ENCODE results near the gene PDCD1LG2. TPM values are rescaled to one million over a fixed set of nuclear protein-coding genes. Genes with fewer than 3 reads are reported as not detected.

The PDCD1LG2 gene
- total and polyA plus RNA-seq, 2 of the 8 experiments (the other 6 are each of a cell fraction or from before 2014, with no cell fraction given), result not detected

- Histone ChIP-seq H2BK120ac (replicated peaks; ENCODE audit: low read depth, low read length) (no peak overlapping the region), H3K4ac (replicated peaks; ENCODE audit: insufficient read length, low read depth, low read length) (no peak overlapping the region), H3K4me2 (ENCODE audit: insufficient read depth in 1 of 2, low read depth in 2 of 2, low read length in 2 of 2) (no peak overlapping the region), H3K23me2 (ENCODE audit: low read depth, low read length) (no peaks in the 10 kb centered on the region), H2BK5ac (ENCODE audit: low read depth, low read length) (no peak overlapping the region), H4K91ac (replicated peaks; ENCODE audit: insufficient read length, low read length) (no peak overlapping the region), H2AFZ (ENCODE audit: low read length) (no peak overlapping the region), H3K9ac (replicated peaks in 1 of 4; ENCODE audit: extremely low read depth in 1 of 4, low read depth in 3 of 4, low read length in 3 of 4) (no peak overlapping the region), H2BK20ac (ENCODE audit: low read length) (no peak overlapping the region), H2BK15ac (ENCODE audit: low read length) (no peak overlapping the region), H4K5ac (ENCODE audit: insufficient read length, low read depth, low read length) (no peak overlapping the region), H3K4me1 (replicated peaks in 1 of 4; ENCODE audit: control insufficient read depth in 3 of 4, insufficient read depth in 4 of 4, low read length in 3 of 4) (no peaks in the 10 kb centered on the region), H4K8ac (ENCODE audit: extremely low read depth, insufficient read depth, low read length) (no peak overlapping the region), H3K23ac (ENCODE audit: insufficient read length) (no peak overlapping the region), H3K79me1 (ENCODE audit: low read depth, low read length) (no peaks in the 10 kb centered on the region), H3K18ac (ENCODE audit: extremely low read depth, low read length) (no peak overlapping the region), H3K36me3 (ENCODE audit: control insufficient read depth in 2 of 4, insufficient read depth in 4 of 4, low read length in 3 of 4) (no peaks in the 10 kb centered on the region), H2AK5ac (ENCODE audit: low read depth, low read length) (no peak overlapping the region), H3K27me3 (replicated peaks in 1 of 4; ENCODE audit: control insufficient read depth in 3 of 4, extremely low read depth in 1 of 4, insufficient read depth in 3 of 4, low read length in 3 of 4) (no peaks in the 10 kb centered on the region), H3K79me2 (ENCODE audit: control insufficient read depth in 1 of 2, insufficient read depth in 2 of 2, low read length in 2 of 2) (no peaks in the 10 kb centered on the region), H2BK12ac (ENCODE audit: low read depth, low read length) (no peak overlapping the region), H3K9me3 (ENCODE audit: insufficient read depth in 2 of 2, low read depth in 1 of 2, low read length in 1 of 2) (no peaks in the 10 kb centered on the region), H3K14ac (ENCODE audit: insufficient read length) (no peak overlapping the region), H3K4me3 (ENCODE audit: extremely low read depth in 1 of 4, insufficient read depth in 2 of 4, low read depth in 3 of 4, low read length in 4 of 4) (no peak overlapping the region), H3K27ac (ENCODE audit: low read depth, low read length) (no peak overlapping the region), H4K20me1 (replicated peaks in 1 of 2; ENCODE audit: control insufficient read depth in 1 of 2, insufficient read depth in 2 of 2, low read length in 2 of 2) (no peaks in the 10 kb centered on the region), H3K56ac (replicated peaks; ENCODE audit: insufficient read length, low read depth, low read length) (no peak overlapping the region)
- ChIA-PET CTCF (ENCODE audit: partially characterized antibody) (interaction anchor here (1.0 to 5.4 kb wide), 7 partner anchors 10 to 400 kb away, joined by 3 to 42 read pairs (median 4); partner anchors contain the start of genes CD274 and INSL6), POLR2A (ENCODE audit: partially characterized antibody) (interaction anchor here (1.1 kb wide), 1 partner anchor 17 kb away, joined by 3 read pairs; no protein-coding TSS in a partner anchor)
- FAIRE-seq (no peak), DNase-seq (ENCODE audit: low read depth in 1 of 2, low spot score in 2 of 2) (no peak)
- no peak for TF ChIP-seq GABPA (IDR thresholded peaks at IDR 0.05; ENCODE audit: borderline replicate concordance, insufficient read depth, low read length)
- TF ChIP-seq MAFK (IDR thresholded peaks at IDR 0.05; ENCODE audit: low read depth, low read length), result no peak
- no peak for TF ChIP-seq TBP (IDR thresholded peaks at IDR 0.05; ENCODE audit: low read depth, low read length)
- TF ChIP-seq HDAC6 (IDR thresholded peaks at IDR 0.05; ENCODE audit: low read depth, low read length), result no peak
- TF ChIP-seq MAX (IDR thresholded peaks at IDR 0.05), result no peak
- no peak for TF ChIP-seq BCL11A (IDR thresholded peaks at IDR 0.05; ENCODE audit: low read depth in 2 of 2, low read length in 2 of 2)
- no peak for TF ChIP-seq JUND (IDR thresholded peaks at IDR 0.05; ENCODE audit: low read length)
- no peak for TF ChIP-seq EZH2 (IDR thresholded peaks at IDR 0.05; ENCODE audit: low read depth, low read length, severe bottlenecking)
- TF ChIP-seq E2F6 (IDR thresholded peaks at IDR 0.05), result no peak
- TF ChIP-seq GTF2F1 (IDR thresholded peaks at IDR 0.05; ENCODE audit: borderline replicate concordance, low read depth, low read length), result no peak
- TF ChIP-seq USF2 (IDR thresholded peaks at IDR 0.05; ENCODE audit: low read length), result no peak
- TF ChIP-seq YY1 (IDR thresholded peaks at IDR 0.05; ENCODE audit: low read depth, low read length), result no peak
- no peak for TF ChIP-seq SIN3A (conservative IDR thresholded peaks at IDR 0.05 in 1 of 2, IDR thresholded peaks at IDR 0.05 in 1 of 2; ENCODE audit: low read depth in 1 of 2, low read length in 2 of 2)
Observed at GRCh38 chr9:5586391-5586802, 76.1 kb downstream of the PDCD1LG2 start.
